Esophagus muscularis mucosa (tissue), 4 donors: Measurements from ENCODE around the gene NAMPT. TPM values are rescaled to one million over a fixed set of nuclear protein-coding genes. Genes with fewer than 3 reads are reported as not detected.

Experiments used
- DNase-seq: peaks from one replicate; pipeline ENCODE4 v3.0.0-alpha.2; 2017; ENCODE audit errors: extremely low spot score
- H3K27ac ChIP-seq, 4 donors: fragments of 200-600 bp; sonication (generic); replicated peaks in 1 of 4; 1 replicate in 3 of 4; 2 replicates in 1 of 4; pipeline ENCODE4 v1.5.1; 2016 to 2019; ENCODE audit warnings: mild to moderate bottlenecking in 1 of 4
- H3K27me3 ChIP-seq, 4 donors: fragments of 200-600 bp; sonication (generic); one replicate each; pipeline versions ENCODE4 v1.5.1 to v1.6.0; 2016 to 2019
- H3K36me3 ChIP-seq, 4 donors: fragments of 200-600 bp; sonication (generic); one replicate each; pipeline ENCODE4 v1.5.1; 2016 to 2019
- H3K4me1 ChIP-seq, 4 donors: fragments of 200-600 bp; sonication (generic); one replicate each; pipeline ENCODE4 v1.5.1; 2016 to 2019
- H3K4me3 ChIP-seq, 4 donors: fragments of 200-600 bp; sonication (generic); 1 replicate in 2 of 4; 2 replicates in 2 of 4; pipeline ENCODE4 v1.5.1; 2016 to 2019; ENCODE audit warnings: mild to moderate bottlenecking in 4 of 4, moderate library complexity in 1 of 4
- H3K9me3 ChIP-seq, 4 donors: fragments of 200-600 bp; sonication (generic); 1 replicate in 3 of 4; 2 replicates in 1 of 4; pipeline ENCODE4 v1.5.1; 2016 to 2019
- EP300 ChIP-seq: sonication (generic); formaldehyde crosslinking; IDR thresholded peaks from one replicate; pipeline ENCODE4 v1.6.1; 2017; ENCODE audit warnings: antibody characterized with exemption
- POLR2A ChIP-seq: fragments of 450-650 bp; IDR thresholded peaks from one replicate; pipeline ENCODE4 v1.6.1; 2017; ENCODE audit warnings: antibody characterized with exemption, moderate library complexity, mild to moderate bottlenecking, low read depth
- POLR2AphosphoS5 ChIP-seq, 2 donors: sonication (generic); formaldehyde crosslinking; IDR thresholded peaks; one replicate each; pipeline ENCODE4 v1.6.1; 2017; ENCODE audit warnings: antibody characterized with exemption in 2 of 2
- WGBS: methylation state at CpG from one replicate; pipeline ENCODE4 v1.1.5; 2018; 5-methylcytosine and 5-hydroxymethylcytosine counted together
- intact Hi-C: fragments of 100-400 bp; cut with DNase I; formaldehyde crosslinking; loops from one replicate; pipeline ENCODE4 v1.15.1; 2023
- total RNA-seq, 4 donors: library from RNA; depleted of rRNA; stranded (reverse); fragments of >200 nt; gene quantifications; one replicate each; pipeline versions ENCODE4 v1.1.0 to v1.2.1, GENCODE V29; 2016
- TF ChIP-seq, protein P1 (sequence below), 3 experiments: fragments of 200-600 bp in 2 of 3; fragments of 450-650 bp in 1 of 3; sonication (generic) in 2 of 3; IDR thresholded peaks; one replicate each; pipeline ENCODE4 v1.5.1; 2017 to 2019; ENCODE audit warnings: antibody characterized with exemption in 3 of 3, mild to moderate bottlenecking in 2 of 3, moderate library complexity in 1 of 3

Gene NAMPT
- total RNA-seq, 4 donors from 2014 or later: 51.2 to 1,009 (median 95.4) TPM

DNA sequence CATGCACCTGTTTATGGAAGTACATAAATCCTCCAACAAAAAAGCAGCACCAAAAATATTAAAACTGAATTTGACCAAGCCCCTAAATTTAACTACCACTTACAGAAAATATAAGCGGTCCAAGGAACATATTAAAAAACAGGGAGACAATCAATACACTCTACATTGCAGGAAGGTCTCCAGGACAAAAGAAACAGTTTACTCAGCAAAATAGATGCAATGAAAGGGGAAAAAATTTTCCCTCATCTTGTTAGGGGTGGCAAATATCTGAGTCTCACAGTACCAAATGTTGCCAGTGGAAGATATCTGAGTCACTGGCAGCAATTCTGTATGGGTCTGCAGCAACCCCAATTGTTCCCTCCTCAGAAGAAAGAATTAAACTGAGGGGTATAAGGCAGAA lies 50.4 kb downstream of the NAMPT start:
- Histone ChIP-seq H3K36me3 (no peaks in the 10 kb centered on the region), H3K4me3 (no peak overlapping the region), H3K4me1 (peaks cover 17 to 31% (median 28%) of the 10 kb centered on the region in 4 donors), H3K27ac (no peak overlapping the region), H3K27me3 (no peaks in the 10 kb centered on the region), H3K9me3 (no peaks in the 10 kb centered on the region)
- TF ChIP-seq EP300: no peak
- TF ChIP-seq POLR2AphosphoS5 (IDR thresholded peaks at IDR 0.05): no peak
- TF ChIP-seq, protein P1, sequence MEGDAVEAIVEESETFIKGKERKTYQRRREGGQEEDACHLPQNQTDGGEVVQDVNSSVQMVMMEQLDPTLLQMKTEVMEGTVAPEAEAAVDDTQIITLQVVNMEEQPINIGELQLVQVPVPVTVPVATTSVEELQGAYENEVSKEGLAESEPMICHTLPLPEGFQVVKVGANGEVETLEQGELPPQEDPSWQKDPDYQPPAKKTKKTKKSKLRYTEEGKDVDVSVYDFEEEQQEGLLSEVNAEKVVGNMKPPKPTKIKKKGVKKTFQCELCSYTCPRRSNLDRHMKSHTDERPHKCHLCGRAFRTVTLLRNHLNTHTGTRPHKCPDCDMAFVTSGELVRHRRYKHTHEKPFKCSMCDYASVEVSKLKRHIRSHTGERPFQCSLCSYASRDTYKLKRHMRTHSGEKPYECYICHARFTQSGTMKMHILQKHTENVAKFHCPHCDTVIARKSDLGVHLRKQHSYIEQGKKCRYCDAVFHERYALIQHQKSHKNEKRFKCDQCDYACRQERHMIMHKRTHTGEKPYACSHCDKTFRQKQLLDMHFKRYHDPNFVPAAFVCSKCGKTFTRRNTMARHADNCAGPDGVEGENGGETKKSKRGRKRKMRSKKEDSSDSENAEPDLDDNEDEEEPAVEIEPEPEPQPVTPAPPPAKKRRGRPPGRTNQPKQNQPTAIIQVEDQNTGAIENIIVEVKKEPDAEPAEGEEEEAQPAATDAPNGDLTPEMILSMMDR (IDR thresholded peaks at IDR 0.05): no peak
- TF ChIP-seq POLR2A: no peak
- WGBS: 100% methylated on average over 1 of the region's 1 CpG
- no peak for DNase-seq
- intact Hi-C loops: no loop called here

GRCh38 chr7:106231856-106232490 lies 52.8 kb downstream of the NAMPT start:
- no peak for TF ChIP-seq POLR2A
- no peak for TF ChIP-seq EP300
- TF ChIP-seq, protein P1 (IDR thresholded peaks at IDR 0.05): no peak
- TF ChIP-seq POLR2AphosphoS5 (IDR thresholded peaks at IDR 0.05): no peak
- 88% methylated on average over 7 of the region's 7 CpGs for WGBS
- peaks cover 0 to 5% (median 0%) of the 10 kb centered on the region in 4 donors for H3K9me3 ChIP-seq
- peaks cover 6 to 21% (median 11%) of the 10 kb centered on the region in 4 donors for H3K4me1 ChIP-seq
- H3K27me3 ChIP-seq: no peaks in the 10 kb centered on the region
- no peak for DNase-seq
- no peak overlapping the region for H3K27ac ChIP-seq
- no peaks in the 10 kb centered on the region for H3K36me3 ChIP-seq
- no peak overlapping the region for H3K4me3 ChIP-seq
- intact Hi-C loops: no loop called here

- intact Hi-C loops: no loop called here
- Histone ChIP-seq H3K9me3 (peaks cover 0 to 5% (median 0%) of the 10 kb centered on the region in 4 donors), H3K4me3 (no peak overlapping the region), H3K27me3 (no peaks in the 10 kb centered on the region), H3K36me3 (no peaks in the 10 kb centered on the region), H3K27ac (no peak overlapping the region), H3K4me1 (peaks cover 0 to 4% (median 0%) of the 10 kb centered on the region in 4 donors)
- TF ChIP-seq EP300: no peak
- TF ChIP-seq POLR2A: no peak
- TF ChIP-seq POLR2AphosphoS5 (IDR thresholded peaks at IDR 0.05): no peak
- TF ChIP-seq, protein P1 (IDR thresholded peaks at IDR 0.05): no peak
- no peak for DNase-seq
Measured at GRCh38 chr7:106225856-106226255, 58.9 kb downstream of the NAMPT start.

GRCh38 chr7:106224797-106225196 lies 60.0 kb downstream of the NAMPT start:
- 60% methylated on average over 6 of the region's 6 CpGs for WGBS
- TF ChIP-seq, protein P1 (IDR thresholded peaks at IDR 0.05): no peak
- TF ChIP-seq POLR2AphosphoS5 (IDR thresholded peaks at IDR 0.05): no peak
- no peak for TF ChIP-seq POLR2A
- no peak for TF ChIP-seq EP300
- Histone ChIP-seq H3K4me1 (peaks cover 0 to 8% (median 0%) of the 10 kb centered on the region in 4 donors), H3K36me3 (no peaks in the 10 kb centered on the region), H3K27me3 (no peaks in the 10 kb centered on the region), H3K9me3 (peaks cover 0 to 5% (median 0%) of the 10 kb centered on the region in 4 donors), H3K27ac (no peak overlapping the region), H3K4me3 (no peak overlapping the region)
- intact Hi-C loops: no loop called here
- DNase-seq: no peak

- Histone ChIP-seq H3K27me3 (no peaks in the 10 kb centered on the region), H3K4me3 (no peak overlapping the region), H3K36me3 (no peaks in the 10 kb centered on the region), H3K9me3 (no peaks in the 10 kb centered on the region), H3K27ac (no peak overlapping the region), H3K4me1 (peaks cover 7 to 18% (median 9%) of the 10 kb centered on the region in 4 donors)
- TF ChIP-seq, protein P1 (IDR thresholded peaks at IDR 0.05): no peak
- TF ChIP-seq EP300 (no peak), POLR2A (no peak), POLR2AphosphoS5 (IDR thresholded peaks at IDR 0.05) (no peak)
- 82% methylated on average over 4 of the region's 4 CpGs for WGBS
- intact Hi-C loops: no loop called here
- DNase-seq: no peak
Measured at GRCh38 chr7:106223156-106223555, 61.6 kb downstream of the NAMPT start.
